Measurements from ENCODE around the gene MAPK13. TPM values are rescaled to one million over a fixed set of nuclear protein-coding genes. Genes with fewer than 3 reads are reported as not detected.
"Not testable (repeated sequence)": the region's sequence is repeated elsewhere in the genome, so short reads cannot be mapped to it uniquely, and the experiment has no call there.

The MAPK13 gene
- total RNA-seq, 4 donors from 2014 or later = 1.4 to 8.4 (median 3.1) TPM

GRCh38 chr6:36123270-36124139 is 6.8 kb upstream of the MAPK13 start:
- Histone ChIP-seq H3K27me3 (peaks cover 9% of the 10 kb centered on the region), H3K27ac (peak overlapping the region in 1 of 4 donors; percentile 29), H3K4me3 (no peak overlapping the region), H3K4me1 (peaks cover 0 to 20% (median 5%) of the 10 kb centered on the region in 3 donors), H3K9me3 (no peaks in the 10 kb centered on the region), H3K36me3 (peaks cover 0 to 7% of the 10 kb centered on the region in 2 donors)
- 16 to 35% methylated on average over 7 of the region's 10 CpGs for WGBS, 2 donors (ENCODE audit: low coverage in 1 of 2)
- ATAC-seq = peak; percentile 77
- TF ChIP-seq CTCF (IDR thresholded peaks at IDR 0.05) (peak in 3 of 4 experiments; percentile 71 to 85 (median 76)), POLR2AphosphoS5 (IDR thresholded peaks at IDR 0.05) (no peak), POLR2A (IDR thresholded peaks at IDR 0.05) (no peak), EP300 (IDR thresholded peaks at IDR 0.05) (no peak)

GRCh38 chr6:36124346-36124745 is 6.0 kb upstream of the MAPK13 start:
- ATAC-seq, H3K9me3 ChIP-seq, H3K36me3 ChIP-seq: not testable (repeated sequence)
- Histone ChIP-seq H3K4me3 (peak overlapping the region in 1 of 2 donors; percentile 6), H3K27me3 (peaks cover 18% of the 10 kb centered on the region), H3K4me1 (peaks cover 0 to 20% (median 5%) of the 10 kb centered on the region in 3 donors), H3K27ac (peak overlapping the region in 1 of 4 donors; percentile 29)
- WGBS, 2 donors (ENCODE audit: low coverage in 1 of 2) = no CpG with 5 or more reads among the region's 8 CpGs

- ATAC-seq = no peak
- TF ChIP-seq CTCF (IDR thresholded peaks at IDR 0.05) (no peak), POLR2A (IDR thresholded peaks at IDR 0.05) (no peak), POLR2AphosphoS5 (IDR thresholded peaks at IDR 0.05) (no peak)
- H3K9me3 ChIP-seq = no peaks in the 10 kb centered on the region
- H3K27me3 ChIP-seq = peaks cover 23% of the 10 kb centered on the region
- peaks cover 0 to 22% (median 5%) of the 10 kb centered on the region in 3 donors for H3K4me1 ChIP-seq
- H3K36me3 ChIP-seq = no peaks in the 10 kb centered on the region
- H3K4me3 ChIP-seq = no peak overlapping the region
- 65 to 73% methylated on average over 3 of the region's 3 CpGs for WGBS, 2 donors (ENCODE audit: low coverage in 1 of 2)
- H3K27ac ChIP-seq = no peak overlapping the region
Observed at GRCh38 chr6:36124881-36125280, 5.4 kb upstream of the MAPK13 start.

GRCh38 chr6:36125575-36125974 is 4.7 kb upstream of the MAPK13 start:
- no peaks in the 10 kb centered on the region for H3K36me3 ChIP-seq
- H3K4me1 ChIP-seq = peaks cover 0 to 29% (median 6%) of the 10 kb centered on the region in 3 donors
- H3K4me3 ChIP-seq = no peak overlapping the region
- no peaks in the 10 kb centered on the region for H3K9me3 ChIP-seq
- H3K27me3 ChIP-seq = peaks cover 30% of the 10 kb centered on the region
- TF ChIP-seq POLR2A (IDR thresholded peaks at IDR 0.05) (no peak), CTCF (IDR thresholded peaks at IDR 0.05) (no peak), EP300 (IDR thresholded peaks at IDR 0.05) (no peak), POLR2AphosphoS5 (IDR thresholded peaks at IDR 0.05) (no peak)
- ATAC-seq = no peak
- H3K27ac ChIP-seq = no peak overlapping the region
- WGBS, 2 donors (ENCODE audit: low coverage in 1 of 2) = 67 to 81% methylated on average over 5 to 7 of the region's 8 CpGs

- H3K4me1 ChIP-seq = peaks cover 0 to 31% (median 11%) of the 10 kb centered on the region in 3 donors
- no CpG with 5 or more reads among the region's 2 CpGs for WGBS, 2 donors (ENCODE audit: low coverage in 1 of 2)
- TF ChIP-seq POLR2A (IDR thresholded peaks at IDR 0.05) = no peak
- TF ChIP-seq CTCF (IDR thresholded peaks at IDR 0.05) = no peak
- TF ChIP-seq EP300 (IDR thresholded peaks at IDR 0.05) = no peak
- TF ChIP-seq POLR2AphosphoS5 (IDR thresholded peaks at IDR 0.05) = no peak
Observed at GRCh38 chr6:36126121-36126520, 4.2 kb upstream of the MAPK13 start.

More at GRCh38 chr6:36126121-36126520, 4.2 kb upstream of the MAPK13 start:
- no peaks in the 10 kb centered on the region for H3K36me3 ChIP-seq
- H3K27ac ChIP-seq = no peak overlapping the region
- no peak for ATAC-seq
- H3K27me3 ChIP-seq = peaks cover 36% of the 10 kb centered on the region
- no peaks in the 10 kb centered on the region for H3K9me3 ChIP-seq
- no peak overlapping the region for H3K4me3 ChIP-seq
